IMR-90 (cell line): ENCODE data around the gene GPC2. TPM values are rescaled to one million over a fixed set of nuclear protein-coding genes. Genes with fewer than 3 reads are reported as not detected.

Experiments used
- ATAC-seq: fragments of 200-7000 bp; cut with Tn5 transposase; 2 replicates; pipeline ENCODE4 v1.9.1; 2020; ENCODE audit warnings: low read depth, mild to moderate bottlenecking, moderate library complexity
- BruUV-seq: library from RNA; stranded (reverse); fragments of 400-500 nt; replicated peaks from 2 replicates; lab custom pipeline; 2021; lab: Mats Ljungman, UMichigan
- CTCF ChIA-PET: fragments of 300-600 bp; formaldehyde crosslinking; extraction: SDS; loops from one replicate; lab custom pipeline; 2021; ENCODE audit warnings: antibody characterized with exemption; lab: Yijun Ruan, JAX
- POLR2A ChIA-PET: fragments of 300-600 bp; sonication (Branson Sonifier 250); formaldehyde crosslinking; loops from one replicate; lab custom pipeline; 2022; ENCODE audit warnings: antibody characterized with exemption; ENCODE audit not compliant: unreplicated experiment; lab: Charles Lee
- DNase-seq: peaks from one replicate; pipeline ENCODE4 v3.0.0; 2013
- H2AFZ ChIP-seq: replicated peaks from 2 replicates; pipeline ENCODE3; 2013; ENCODE audit warnings: low read length, mild to moderate bottlenecking; ENCODE audit not compliant: poor library complexity
- H2AK5ac ChIP-seq: 2 replicates; pipeline ENCODE4 v1.6.1; 2013; ENCODE audit warnings: low read depth, low read length, inconsistent platforms
- H2AK9ac ChIP-seq: replicated peaks from 2 replicates; pipeline ENCODE3; 2013; ENCODE audit warnings: mild to moderate bottlenecking, low read depth, low read length, moderate library complexity; ENCODE audit not compliant: poor library complexity
- H2BK120ac ChIP-seq: 2 replicates; pipeline ENCODE4 v1.6.1; 2013; ENCODE audit warnings: low read depth, low read length, inconsistent platforms
- H2BK15ac ChIP-seq: 3 replicates; pipeline ENCODE4 v1.6.1; 2013; ENCODE audit warnings: low read depth, low read length, inconsistent platforms
- H2BK20ac ChIP-seq: 2 replicates; pipeline ENCODE4 v1.6.1; 2013; ENCODE audit warnings: low read depth, mild to moderate bottlenecking, inconsistent platforms, low read length, moderate library complexity
- H2BK5ac ChIP-seq: 2 replicates; pipeline ENCODE4 v1.6.1; 2013; ENCODE audit warnings: mild to moderate bottlenecking, low read depth, low read length, inconsistent platforms; ENCODE audit not compliant: poor library complexity, severe bottlenecking
- H3K14ac ChIP-seq: replicated peaks from 2 replicates; pipeline ENCODE4 v1.6.1; 2013; ENCODE audit warnings: low read depth, low read length, inconsistent platforms
- H3K18ac ChIP-seq: 2 replicates; pipeline ENCODE4 v1.6.1; 2013; ENCODE audit warnings: low read depth, low read length, control low read depth
- H3K23ac ChIP-seq: 2 replicates; pipeline ENCODE4 v1.6.1; 2013; ENCODE audit warnings: low read depth, low read length, inconsistent platforms
- H3K27ac ChIP-seq: 2 replicates; pipeline ENCODE4 v1.5.1; 2013; ENCODE audit warnings: mild to moderate bottlenecking, control low read depth, low read length; ENCODE audit not compliant: insufficient read depth
- H3K27me3 ChIP-seq: 2 replicates; pipeline ENCODE4 v1.6.1; 2013; ENCODE audit warnings: low read length; ENCODE audit not compliant: control insufficient read depth, insufficient read depth
- H3K36me3 ChIP-seq: 2 replicates; pipeline ENCODE4 v1.6.1; 2013; ENCODE audit warnings: low read length, mixed read lengths; ENCODE audit not compliant: control insufficient read depth, insufficient read depth
- H3K4ac ChIP-seq: 2 replicates; pipeline ENCODE4 v1.6.1; 2013; ENCODE audit warnings: low read depth, low read length, inconsistent platforms
- H3K4me1 ChIP-seq: 2 replicates; pipeline ENCODE4 v1.6.1; 2013; ENCODE audit warnings: low read length, mixed read lengths; ENCODE audit not compliant: control insufficient read depth, insufficient read depth
- H3K4me2 ChIP-seq: 2 replicates; pipeline ENCODE4 v1.6.1; 2013; ENCODE audit warnings: low read depth, mild to moderate bottlenecking, control low read depth, low read length, moderate library complexity
- H3K4me3 ChIP-seq: 2 replicates; pipeline ENCODE4 v1.5.1; 2013; ENCODE audit warnings: low read depth, mild to moderate bottlenecking, control low read depth, low read length, moderate library complexity; ENCODE audit not compliant: insufficient read depth
- H3K56ac ChIP-seq: 2 replicates; pipeline ENCODE4 v1.6.1; 2013; ENCODE audit warnings: low read length, inconsistent platforms; ENCODE audit not compliant: insufficient read depth; ENCODE audit errors: extremely low read depth
- H3K79me1 ChIP-seq, 2 experiments: 2 replicates each; pipeline ENCODE4 v1.6.1; 2013; ENCODE audit warnings: low read length in 2 of 2, inconsistent platforms in 1 of 2, low read depth in 1 of 2
- H3K9ac ChIP-seq: 2 replicates; pipeline ENCODE4 v1.6.1; 2013; ENCODE audit warnings: low read depth, low read length, control low read depth
- H3K9me1 ChIP-seq: 2 replicates; pipeline ENCODE4 v1.6.1; 2013; ENCODE audit warnings: low read length, inconsistent platforms; ENCODE audit not compliant: insufficient read depth
- H3K9me3 ChIP-seq: 2 replicates; pipeline ENCODE4 v1.6.1; 2013; ENCODE audit warnings: low read length; ENCODE audit not compliant: control insufficient read depth, insufficient read depth
- H4K20me1 ChIP-seq: 2 replicates; pipeline ENCODE4 v1.6.1; 2013; ENCODE audit warnings: low read length, inconsistent platforms; ENCODE audit not compliant: insufficient read depth
- H4K5ac ChIP-seq: 2 replicates; pipeline ENCODE4 v1.6.1; 2013; ENCODE audit warnings: mild to moderate bottlenecking, low read depth, low read length, control low read depth
- H4K8ac ChIP-seq, 2 experiments: 2 replicates each; pipeline ENCODE4 v1.6.1; 2013; ENCODE audit warnings: low read depth in 2 of 2, low read length in 2 of 2, control low read depth in 1 of 2, inconsistent platforms in 1 of 2
- H4K91ac ChIP-seq: 2 replicates; pipeline ENCODE4 v1.6.1; 2013; ENCODE audit warnings: low read depth, low read length, inconsistent platforms; ENCODE audit not compliant: insufficient read depth
- CEBPB ChIP-seq: IDR thresholded peaks from 2 replicates; pipeline ENCODE4 v1.6.1; 2012; ENCODE audit warnings: low read depth, low read length, improper control_type of control experiment
- CTCF ChIP-seq: conservative IDR thresholded peaks from 2 replicates; pipeline ENCODE4 v1.5.1; 2012; ENCODE audit warnings: mild to moderate bottlenecking, low read depth, low read length, improper control_type of control experiment
- FOS ChIP-seq: fragments of 150-350 bp; IDR thresholded peaks from 2 replicates; pipeline ENCODE4 v1.6.1; 2016; ENCODE audit warnings: low read depth, low read length
- SMC3 ChIP-seq: fragments of 150-350 bp; IDR thresholded peaks from 2 replicates; pipeline ENCODE4 v1.6.1; 2016; ENCODE audit warnings: low read depth, mild to moderate bottlenecking, antibody characterized with exemption, low read length, moderate library complexity
- WGBS, 2 experiments: methylation state at CpG; one replicate each; pipeline versions ENCODE4 v1.1.5 to v1.1.7; 2013; ENCODE audit warnings: missing lambda C conversion rate in 2 of 2; ENCODE audit not compliant: insufficient read length in 1 of 2; ENCODE audit errors: extremely low coverage in 2 of 2; 5-methylcytosine and 5-hydroxymethylcytosine counted together
- dilution Hi-C: fragments of 300-500 bp; cut with HindIII; formaldehyde crosslinking; loops from one replicate; pipeline ENCODE4 v1.14.3; 2018; ENCODE audit warnings: low sequenced_read_pairs; ENCODE audit not compliant: unreplicated experiment
- in situ Hi-C: fragments of 300-500 bp; cut with MboI; formaldehyde crosslinking; loops from 3 replicates; pipeline ENCODE4 v1.14.3; 2019; ENCODE audit warnings: low sequenced_read_pairs, inconsistent platforms, mixed read lengths
- intact Hi-C: fragments of 100-400 bp; cut with micrococcal nuclease; formaldehyde crosslinking; loops from 2 replicates; pipeline ENCODE4 v1.10.0; 2022
- polyA plus RNA-seq, 3 experiments: library from polyadenylated mRNA; depleted of rRNA; stranded (reverse); fragments of >200 nt; gene quantifications; 2 replicates each; pipeline ENCODE4 v1.2.3, GENCODE V29; 2012; ENCODE audit warnings: low replicate concordance in 1 of 3
- total RNA-seq: library from RNA; depleted of rRNA; stranded (reverse); fragments of >200 nt; gene quantifications from 2 replicates; pipeline ENCODE4 v1.2.3, GENCODE V29; 2012

GPC2 gene
- total and polyA plus RNA-seq, 2 of the 4 experiments (the other 2 are of a cell fraction): 1.8 to 6.0 TPM

GRCh38 chr7:100219271-100219737, 42.1 kb upstream of the GPC2 start:
- H2AK9ac ChIP-seq: no peak overlapping the region
- no peak overlapping the region for H2AK5ac ChIP-seq
- no peak overlapping the region for H3K14ac ChIP-seq
- no peak overlapping the region for H3K23ac ChIP-seq
- no peak overlapping the region for H3K56ac ChIP-seq
- no peak overlapping the region for H3K4me3 ChIP-seq
- H2BK20ac ChIP-seq: no peak overlapping the region
- H2BK5ac ChIP-seq: no peak overlapping the region
- no peak overlapping the region for H3K9ac ChIP-seq
- no peak overlapping the region for H3K4me2 ChIP-seq
- no peak overlapping the region for H3K4ac ChIP-seq
- intact Hi-C loops (no loop called here), in situ Hi-C loops (no loop called here), dilution Hi-C loops (no loop called here)
- TF ChIP-seq CEBPB (no peak), CTCF (no peak), FOS (no peak), SMC3 (no peak)
- H2BK15ac ChIP-seq: no peak overlapping the region
- H2BK120ac ChIP-seq: no peak overlapping the region
- ATAC-seq: no peak
- no peaks in the 10 kb centered on the region for H3K9me1 ChIP-seq
- 86% methylated on average over 7 of the region's 10 CpGs; no CpG with 5 or more reads in 1 of the 2 experiments for WGBS, 2 experiments
- no peak overlapping the region for H4K5ac ChIP-seq
- no peaks in the 10 kb centered on the region for H3K4me1 ChIP-seq
- H3K79me1 ChIP-seq: no peaks in the 10 kb centered on the region
- ChIA-PET POLR2A (no interaction called here), CTCF (interaction anchor here (1.0 kb wide), 1 partner anchor 86 kb away, joined by 3 read pairs; no protein-coding TSS in a partner anchor)
- peaks cover 16% of the 10 kb centered on the region; the same call in 1 of the 2 replicates for H3K36me3 ChIP-seq
- no peak overlapping the region for H2AFZ ChIP-seq
- no peak overlapping the region for H4K8ac ChIP-seq
- H4K91ac ChIP-seq: no peak overlapping the region
- no peaks in the 10 kb centered on the region for H3K27me3 ChIP-seq
- no TSS peak for BruUV-seq
- H3K9me3 ChIP-seq: no peaks in the 10 kb centered on the region
- DNase-seq: no peak
- no peaks in the 10 kb centered on the region for H4K20me1 ChIP-seq
- H3K18ac ChIP-seq: no peak overlapping the region
- H3K27ac ChIP-seq: no peak overlapping the region
